Activated gamma-delta T cell treated with anti-CD3 and anti-CD28 coated beads, Interleukin-2, amount 50 U/mL, for 16 hours (primary cell): ENCODE results near the gene KLRF2.

Experiments used
- DNase-seq: peaks from one replicate; pipeline ENCODE4 v3.0.0-alpha.2; 2020; ENCODE audit warnings: low read depth

Gene KLRF2

GRCh38 chr12:9888665-9889273, 7.5 kb downstream of the KLRF2 start:
- no peak for DNase-seq

GRCh38 chr12:9895215-9895971, 14.1 kb downstream of the KLRF2 start:
- DNase-seq, result no peak

GRCh38 chr12:9897535-9897934, 16.2 kb downstream of the KLRF2 start:
- no peak for DNase-seq

- no peak for DNase-seq
Observed at GRCh38 chr12:9899209-9899608, 17.9 kb downstream of the KLRF2 start.

GRCh38 chr12:9900930-9901329, 19.6 kb downstream of the KLRF2 start:
- no peak for DNase-seq

- DNase-seq, result no peak
Observed at GRCh38 chr12:9902539-9903228, 21.4 kb downstream of the KLRF2 start.

- DNase-seq, result peak; percentile 34
Observed at GRCh38 chr12:9906873-9907272, 25.6 kb downstream of the KLRF2 start.

GRCh38 chr12:9907769-9908168, 26.5 kb downstream of the KLRF2 start:
- no peak for DNase-seq

- no peak for DNase-seq
Observed at GRCh38 chr12:9908350-9908749, 27.1 kb downstream of the KLRF2 start.

GRCh38 chr12:9909724-9910123, 28.4 kb downstream of the KLRF2 start:
- no peak for DNase-seq

- DNase-seq, result no peak
Observed at GRCh38 chr12:9910716-9911421, 29.6 kb downstream of the KLRF2 start.

GRCh38 chr12:9911708-9912107, 30.4 kb downstream of the KLRF2 start:
- no peak for DNase-seq

GRCh38 chr12:9919443-9919842, 38.2 kb downstream of the KLRF2 start:
- no peak for DNase-seq

- DNase-seq, result no peak
Observed at GRCh38 chr12:9920451-9920850, 39.2 kb downstream of the KLRF2 start.

GRCh38 chr12:9922429-9922828, 41.1 kb downstream of the KLRF2 start:
- DNase-seq, result no peak

GRCh38 chr12:9925705-9926393, 44.6 kb downstream of the KLRF2 start:
- DNase-seq, result no peak

GRCh38 chr12:9926876-9927275, 45.6 kb downstream of the KLRF2 start:
- no peak for DNase-seq

GRCh38 chr12:9928607-9929006, 47.3 kb downstream of the KLRF2 start:
- no peak for DNase-seq

GRCh38 chr12:9931245-9931644, 50.0 kb downstream of the KLRF2 start:
- DNase-seq, result no peak

- DNase-seq, result no peak
Observed at GRCh38 chr12:9932270-9932669, 51.0 kb downstream of the KLRF2 start, which contains the start of gene CLEC2A. CLEC2A (minus strand) TSS chr12:9932370; CDS start chr12:9932329, 41 bp downstream.

- DNase-seq, result no peak
Observed at GRCh38 chr12:9933958-9934357, 52.7 kb downstream of the KLRF2 start.

- DNase-seq, result no peak
Observed at GRCh38 chr12:9935026-9935425, 53.7 kb downstream of the KLRF2 start.
